Tibial nerve (tissue), 3 donors: ENCODE results near the gene NARS2.

Experiments used
- CTCF ChIP-seq, 5 experiments: fragments of 200-600 bp in 3 of 5; fragments of 450-650 bp in 2 of 5; sonication (generic) in 3 of 5; IDR thresholded peaks; one replicate each; pipeline ENCODE4 v1.5.1; 2016 to 2019; ENCODE audit warnings: antibody characterized with exemption in 5 of 5, mild to moderate bottlenecking in 3 of 5, moderate library complexity in 2 of 5
- POLR2A ChIP-seq, 2 donors: fragments of 450-650 bp; IDR thresholded peaks; one replicate each; pipeline ENCODE4 v1.6.1; 2017; ENCODE audit warnings: antibody characterized with exemption in 2 of 2, mild to moderate bottlenecking in 2 of 2, moderate library complexity in 2 of 2

- no peak for TF ChIP-seq CTCF (IDR thresholded peaks at IDR 0.05)
- TF ChIP-seq POLR2A (IDR thresholded peaks at IDR 0.05) = no peak
Observed at GRCh38 chr11:78504181-78504580, 70.5 kb downstream of the NARS2 start.
